ENCODE data around the gene CREBBP.
A peak's percentile ranks its signal among the peaks of the same experiment; 100 is the strongest.

Gene CREBBP

GRCh38 chr16:3854750-3855541 lies 25.6 kb downstream of the CREBBP start:
- no peak for DNase-seq (ENCODE audit: low read depth)

- no peak for DNase-seq (ENCODE audit: low read depth)
Measured at GRCh38 chr16:3850544-3850899, 30.0 kb downstream of the CREBBP start.

DNA sequence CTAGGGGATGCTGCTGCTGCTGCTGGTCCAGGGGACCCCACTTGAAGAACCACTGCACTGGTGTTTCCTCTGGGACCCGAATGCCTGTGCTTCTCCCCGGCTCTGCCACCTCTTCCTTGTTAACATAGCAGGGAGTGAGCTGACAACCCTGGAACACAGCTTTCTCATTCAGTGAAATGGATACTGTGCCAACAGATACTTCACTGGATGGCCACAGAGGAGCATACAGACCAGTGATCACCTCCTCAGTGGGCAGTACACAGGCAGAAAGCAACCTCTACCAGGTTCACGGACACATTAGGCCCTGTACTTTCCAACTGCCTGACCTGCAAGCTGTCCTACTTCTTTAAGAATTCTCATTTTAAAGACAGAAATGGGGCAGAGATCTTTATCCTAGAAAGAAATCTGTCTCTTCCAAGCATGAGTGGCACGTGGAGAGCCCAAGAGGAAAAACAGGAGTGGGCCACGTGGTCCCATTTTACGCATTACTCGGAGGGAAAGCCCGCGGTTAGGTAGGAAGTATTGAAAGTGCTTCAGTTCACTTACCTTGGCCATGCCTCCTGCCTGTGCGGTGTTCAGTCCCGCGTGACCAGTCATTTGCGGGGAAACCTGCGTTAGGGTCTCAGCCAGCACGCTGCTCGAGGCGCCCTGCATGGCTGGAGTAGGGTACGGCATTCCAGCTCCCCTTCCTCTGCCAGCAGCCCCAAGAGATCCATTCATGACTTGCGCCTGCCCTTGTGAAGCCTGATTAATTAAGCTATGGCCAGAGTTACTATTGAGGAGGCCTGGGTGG lies 30.6 kb downstream of the CREBBP start:
- no peak for DNase-seq (ENCODE audit: low read depth)

DNA sequence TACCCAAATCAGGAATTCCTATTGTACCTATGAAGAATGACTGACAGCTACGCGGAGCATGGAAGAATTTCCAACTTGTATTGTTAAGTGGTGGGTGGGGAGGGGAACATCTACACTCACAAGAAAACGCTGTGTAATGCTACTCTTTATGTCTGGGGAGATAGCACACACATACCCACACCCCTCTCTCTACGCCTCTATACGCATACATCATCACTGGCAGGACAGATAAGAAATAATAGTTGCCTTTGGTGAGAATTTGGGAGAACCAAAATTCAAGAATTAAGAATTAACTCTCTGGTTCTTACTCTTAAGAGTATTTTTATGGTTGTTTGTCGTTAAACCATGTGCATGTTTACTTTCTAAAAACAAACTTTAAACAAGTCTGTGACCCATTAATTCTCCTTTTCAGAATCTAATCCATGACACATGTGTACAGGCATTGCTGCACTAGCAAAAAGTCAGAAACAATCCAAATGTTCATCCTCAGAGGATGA lies 33.9 kb downstream of the CREBBP start:
- no peak for DNase-seq (ENCODE audit: low read depth)

DNA sequence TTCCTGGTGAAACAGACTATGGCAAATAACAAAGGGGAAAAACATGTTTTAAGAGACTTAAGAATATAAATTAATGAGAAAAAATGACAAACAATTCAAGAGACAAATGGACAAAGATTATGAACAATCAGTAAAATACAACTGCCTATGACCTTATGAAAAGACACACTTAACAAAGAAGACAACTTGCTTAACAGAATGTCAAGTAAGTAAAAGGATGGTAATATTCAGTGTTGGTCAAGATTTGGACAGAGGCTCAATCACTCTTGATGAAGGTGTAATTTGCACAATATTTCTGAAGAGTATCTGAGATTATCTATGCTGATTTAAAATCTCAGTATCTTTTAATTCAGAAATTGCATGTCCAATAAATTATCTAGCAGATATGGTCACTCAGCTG lies 34.4 kb downstream of the CREBBP start:
- no peak for DNase-seq (ENCODE audit: low read depth)

- no peak for DNase-seq (ENCODE audit: low read depth)
Measured at GRCh38 chr16:3842994-3843393, 37.5 kb downstream of the CREBBP start.

DNA sequence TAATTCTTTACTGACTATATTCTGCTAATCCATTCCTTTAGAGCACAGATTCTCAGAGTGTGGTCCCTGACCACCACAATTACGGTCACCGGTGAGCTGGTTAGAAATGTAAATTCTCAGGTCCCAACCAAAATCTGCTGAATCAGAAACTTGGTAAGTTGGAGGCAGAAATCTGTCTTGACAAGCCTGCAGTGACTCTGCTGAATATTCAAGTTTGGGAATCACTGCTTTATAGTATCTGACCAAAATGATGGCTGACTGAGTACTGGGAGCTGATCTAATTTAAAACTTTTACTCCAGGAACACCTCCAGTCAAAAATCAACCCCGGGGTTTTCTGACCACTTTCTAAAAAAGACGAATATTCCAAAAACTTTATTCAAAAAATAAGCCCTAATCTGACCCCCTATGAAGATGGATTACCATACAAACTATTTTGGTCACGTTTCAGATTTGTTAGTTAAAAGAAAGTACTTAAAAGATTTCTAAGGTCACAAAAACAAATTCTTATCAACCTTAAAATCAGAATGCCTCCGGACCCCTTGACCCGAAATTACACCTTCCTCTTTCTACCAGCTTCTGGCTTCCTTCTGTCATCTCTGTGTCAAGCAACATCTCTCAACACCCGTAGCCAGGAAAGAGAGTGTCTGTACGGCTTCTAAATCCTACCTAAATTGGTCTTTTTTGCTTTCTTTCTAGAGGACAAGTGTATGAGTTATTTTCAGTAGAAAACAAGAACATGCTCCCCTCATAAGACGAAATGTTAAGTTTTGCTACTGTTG lies 38.6 kb downstream of the CREBBP start:
- DNase-seq (ENCODE audit: low read depth): no peak

DNA sequence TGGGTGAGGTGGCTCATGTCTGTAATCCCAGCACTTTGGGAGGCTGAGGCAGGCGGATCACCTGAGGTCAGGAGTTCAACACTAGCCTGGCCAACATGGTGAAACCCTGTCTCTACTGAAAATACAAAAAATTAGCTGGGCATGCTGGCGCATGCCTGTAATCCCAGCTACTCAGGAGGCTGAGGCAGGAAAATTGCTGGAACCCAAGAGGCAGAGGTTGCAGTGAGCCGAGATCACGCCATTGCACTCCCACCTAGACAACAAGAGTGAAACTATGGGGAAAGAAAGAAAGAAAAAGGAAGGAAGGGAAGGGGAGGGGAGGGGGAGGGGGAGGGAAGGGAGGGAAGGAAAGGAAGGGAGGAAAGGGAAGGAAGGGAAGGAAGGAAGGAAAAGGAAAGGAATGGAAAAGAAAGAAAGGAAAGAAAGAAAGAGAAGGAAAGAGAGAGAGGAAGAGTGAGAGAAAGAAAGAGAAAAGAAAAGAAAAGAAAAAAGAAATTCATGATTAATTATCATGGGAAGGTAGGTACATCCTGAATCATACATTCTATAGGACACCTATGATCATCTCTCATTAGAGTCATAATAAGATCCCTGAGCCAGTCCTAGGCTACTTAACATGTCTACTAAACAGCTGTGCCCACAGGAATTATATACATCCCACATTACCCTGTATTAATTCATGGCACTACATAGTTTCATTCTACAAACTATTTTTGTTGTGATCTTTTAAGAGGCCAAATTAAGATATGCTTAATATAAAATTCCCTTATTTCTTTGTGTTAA lies 40.9 kb downstream of the CREBBP start:
- no peak for DNase-seq (ENCODE audit: low read depth)

DNA sequence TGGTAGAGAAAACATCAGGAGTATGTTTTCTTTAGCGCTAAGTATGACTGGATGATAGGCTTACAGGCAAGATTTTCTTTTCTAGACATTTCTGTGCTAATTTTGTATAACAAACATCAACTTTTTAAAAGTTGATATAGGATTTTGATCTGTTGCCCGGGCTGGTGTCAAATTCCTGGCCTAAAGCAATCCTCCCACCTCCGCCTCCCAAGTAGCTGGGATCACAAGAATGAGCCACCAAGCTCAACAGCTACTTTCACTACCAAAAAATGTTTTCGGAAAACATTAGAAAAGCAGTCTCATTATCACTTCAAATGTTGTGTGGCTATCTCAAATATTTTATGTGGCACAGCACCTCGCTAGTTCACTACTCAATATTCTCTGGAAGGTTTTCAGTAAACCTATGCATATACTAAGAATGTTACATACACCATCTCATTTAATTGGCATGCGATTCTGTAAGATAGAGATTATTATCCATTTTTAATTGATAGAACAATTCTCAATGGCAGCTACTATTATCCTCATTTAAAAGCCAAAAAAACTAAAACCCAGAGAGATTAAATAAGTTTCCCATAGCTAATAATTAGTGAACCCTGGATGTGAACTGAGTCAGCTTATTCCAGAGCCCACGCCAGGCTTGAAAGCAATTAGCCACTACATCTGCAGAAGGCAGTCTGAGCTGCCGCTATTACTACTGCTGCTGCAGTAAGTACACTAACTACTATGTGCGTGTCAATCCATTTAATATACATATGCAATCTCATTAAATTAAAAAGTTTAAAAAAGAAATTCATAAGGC lies 41.7 kb downstream of the CREBBP start:
- no peak for DNase-seq (ENCODE audit: low read depth)

DNA sequence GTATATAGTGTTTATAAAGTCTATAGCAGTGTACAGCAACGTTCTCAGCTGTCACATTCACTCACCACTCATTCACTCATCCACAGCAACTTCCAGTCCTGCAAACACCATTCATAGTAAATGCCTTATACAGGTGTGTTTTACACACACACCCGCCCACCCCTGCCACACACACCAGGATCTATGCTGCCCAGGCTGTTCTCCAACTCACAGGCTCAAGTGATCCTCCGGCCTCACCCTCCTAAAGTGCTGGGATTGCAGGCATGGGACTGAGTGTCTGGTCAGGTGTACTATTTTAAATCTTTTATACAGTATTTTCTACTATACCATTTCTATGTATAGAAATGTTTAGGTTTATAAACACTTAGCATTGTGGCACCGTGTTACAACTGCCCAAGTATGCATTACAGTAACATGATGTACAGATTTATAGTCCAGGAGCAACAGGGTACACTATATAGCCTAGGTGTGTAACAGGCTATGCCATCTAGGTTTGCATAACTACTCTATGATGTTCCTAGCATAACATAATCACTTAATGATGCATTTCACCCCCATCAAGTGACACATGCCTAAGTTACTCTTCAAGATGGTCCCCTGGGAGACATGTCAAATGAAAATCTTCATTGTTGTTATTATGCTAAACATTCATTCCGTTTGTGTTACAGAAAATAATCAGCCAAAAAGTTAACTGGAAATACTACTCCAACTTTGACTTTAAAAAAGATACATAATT lies 42.5 kb downstream of the CREBBP start:
- no peak for DNase-seq (ENCODE audit: low read depth)

DNA sequence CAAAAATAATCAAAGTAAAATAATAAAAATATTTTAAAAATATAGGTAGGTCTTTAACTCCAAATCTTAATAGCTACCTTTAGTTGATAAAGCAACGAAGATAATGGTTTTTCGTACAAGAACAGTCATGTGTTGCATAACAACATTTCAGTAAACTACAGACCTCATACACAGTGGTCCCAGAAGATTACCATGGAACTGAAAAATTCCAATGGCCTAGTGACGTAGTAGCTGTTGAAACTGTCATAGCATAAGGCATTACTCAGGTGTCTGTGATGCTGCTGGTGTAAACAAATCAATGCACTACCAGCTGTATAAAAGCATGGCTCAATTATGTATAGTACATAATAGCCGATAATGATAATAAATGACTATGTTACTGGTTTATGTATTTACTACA lies 43.9 kb downstream of the CREBBP start:
- DNase-seq (ENCODE audit: low read depth): no peak

GRCh38 chr16:3835089-3835602 lies 45.4 kb downstream of the CREBBP start:
- no peak for DNase-seq (ENCODE audit: low read depth)

GRCh38 chr16:3832668-3833067 lies 47.8 kb downstream of the CREBBP start:
- no peak for DNase-seq (ENCODE audit: low read depth)

DNA sequence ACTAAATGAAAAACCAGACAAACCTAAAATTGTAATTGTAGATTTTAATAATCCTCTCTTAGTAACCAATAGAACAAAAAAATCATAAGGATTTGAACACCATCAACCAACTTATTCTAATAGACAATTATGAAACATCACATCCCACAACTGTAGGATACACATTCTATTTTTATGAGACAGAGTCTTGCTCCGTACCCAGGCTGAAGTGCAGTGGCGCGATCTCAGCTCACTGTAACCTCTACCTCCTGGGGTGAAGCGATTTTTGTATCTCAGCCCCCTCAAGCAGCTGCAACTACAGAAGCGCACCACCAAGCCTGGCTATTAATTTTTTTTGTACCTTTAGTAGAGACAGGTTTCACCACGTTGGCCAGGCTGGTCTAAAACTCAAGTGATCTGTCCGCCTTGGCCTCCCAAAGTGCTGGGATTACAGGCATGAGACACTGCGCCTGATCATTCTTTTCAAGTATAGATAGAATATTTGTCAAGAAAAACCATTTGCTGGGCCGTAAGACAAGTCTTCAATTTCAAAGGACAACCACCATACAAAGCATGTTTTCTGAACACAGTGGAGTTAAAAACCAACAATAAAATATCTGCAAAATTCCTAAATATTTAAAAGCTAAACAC lies 49.8 kb downstream of the CREBBP start:
- DNase-seq (ENCODE audit: low read depth): no peak

GRCh38 chr16:3829631-3830536 lies 50.6 kb downstream of the CREBBP start:
- no peak for DNase-seq (ENCODE audit: low read depth)

- no peak for DNase-seq (ENCODE audit: low read depth)
Measured at GRCh38 chr16:3825940-3826339, 54.6 kb downstream of the CREBBP start.

GRCh38 chr16:3825103-3825502 lies 55.4 kb downstream of the CREBBP start:
- DNase-seq (ENCODE audit: low read depth): peak; percentile 41

DNA sequence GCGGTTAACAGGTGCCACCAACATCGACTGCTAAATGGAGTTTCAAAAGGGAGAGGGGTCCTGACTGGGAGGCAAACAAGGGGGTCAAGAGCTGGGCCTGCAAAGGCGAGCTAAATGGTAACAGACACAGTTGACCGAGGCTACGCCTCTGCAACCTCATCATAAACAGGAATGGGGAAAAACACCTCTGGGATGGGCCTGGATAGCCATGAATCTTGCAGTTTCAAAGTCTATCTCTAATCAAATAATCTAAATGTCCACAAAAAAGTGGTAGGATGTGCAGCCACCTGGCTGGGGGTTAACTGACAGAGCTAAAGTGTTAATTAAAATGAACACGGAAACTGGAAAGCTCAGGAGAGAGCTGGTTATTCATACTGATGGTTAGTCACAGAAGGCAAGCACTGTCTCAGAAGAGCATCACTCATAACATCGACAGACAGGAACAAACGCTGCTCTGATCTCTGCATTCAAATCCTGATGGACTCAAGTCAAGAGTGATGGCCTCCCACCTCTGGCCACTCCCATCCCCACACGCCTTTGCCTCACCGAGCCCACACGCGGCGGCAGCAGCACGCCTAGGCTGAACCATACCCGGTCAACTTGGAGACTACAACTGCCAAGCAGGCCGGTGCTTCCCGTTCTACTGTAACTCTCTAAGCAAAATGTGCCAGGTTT lies 56.3 kb downstream of the CREBBP start:
- DNase-seq (ENCODE audit: low read depth): no peak
